CD14-positive monocyte (primary cell): ENCODE results near the gene CLDN9. TPM values are rescaled to one million over a fixed set of nuclear protein-coding genes. Genes with fewer than 3 reads are reported as not detected.

Source experiments
- DNase-seq, 3 donors: peaks; one replicate each; pipeline ENCODE4 v3.0.0-alpha.2; 2011 to 2022
- H2AFZ ChIP-seq: 2 replicates; pipeline ENCODE4 v1.6.0; 2012; ENCODE audit warnings: mild to moderate bottlenecking, low read depth, low read length, inconsistent platforms; ENCODE audit not compliant: insufficient read depth, poor library complexity, severe bottlenecking
- H3K27ac ChIP-seq, 2 donors: 1 replicate in 1 of 2; 2 replicates in 1 of 2; pipeline ENCODE4 v1.5.1; 2012 to 2013; ENCODE audit warnings: low read length in 2 of 2, control low read depth in 1 of 2, inconsistent platforms in 1 of 2, low read depth in 1 of 2, mild to moderate bottlenecking in 1 of 2
- H3K27me3 ChIP-seq, 2 donors: one replicate each; pipeline versions ENCODE4 v1.6.0 to v1.6.1; 2011 to 2013; ENCODE audit warnings: low read length in 2 of 2; ENCODE audit not compliant: control insufficient read depth in 2 of 2, insufficient read depth in 2 of 2
- H3K36me3 ChIP-seq, 2 donors: replicated peaks in 1 of 2; 1 replicate in 1 of 2; 2 replicates in 1 of 2; pipeline versions ENCODE4 v1.5.1 to v1.6.1; 2012 to 2013; ENCODE audit warnings: low read length in 2 of 2, control low read depth in 1 of 2, inconsistent platforms in 1 of 2, mild to moderate bottlenecking in 1 of 2; ENCODE audit not compliant: insufficient read depth in 2 of 2, control insufficient read depth in 1 of 2
- H3K4me1 ChIP-seq, 2 donors: 1 replicate in 1 of 2; 2 replicates in 1 of 2; pipeline versions ENCODE4 v1.5.1 to v1.6.1; 2012 to 2013; ENCODE audit warnings: low read length in 2 of 2, control low read depth in 1 of 2, inconsistent platforms in 1 of 2, mild to moderate bottlenecking in 1 of 2, moderate library complexity in 1 of 2; ENCODE audit not compliant: insufficient read depth in 2 of 2, control insufficient read depth in 1 of 2
- H3K4me2 ChIP-seq: replicated peaks from 2 replicates; pipeline ENCODE3; 2012; ENCODE audit warnings: low read length, moderate library complexity, mild to moderate bottlenecking; ENCODE audit not compliant: poor library complexity, severe bottlenecking; ENCODE audit errors: extremely low read depth
- H3K4me3 ChIP-seq, 3 experiments: fragments of 200-600 bp in 1 of 3; sonication (generic) in 1 of 3; replicated peaks in 1 of 3; 1 replicate in 2 of 3; 2 replicates in 1 of 3; pipeline ENCODE4 v1.5.1; 2011 to 2013; ENCODE audit warnings: low read length in 3 of 3, mild to moderate bottlenecking in 3 of 3, control low read depth in 2 of 3, low read depth in 2 of 3, inconsistent platforms in 1 of 3, moderate library complexity in 1 of 3
- H3K79me2 ChIP-seq: 2 replicates; pipeline ENCODE4 v1.6.0; 2012; ENCODE audit warnings: mild to moderate bottlenecking, control low read depth, inconsistent platforms, low read length, moderate library complexity; ENCODE audit not compliant: insufficient read depth
- H3K9ac ChIP-seq: 2 replicates; pipeline ENCODE4 v1.6.0; 2017; ENCODE audit warnings: low read length, mild to moderate bottlenecking; ENCODE audit not compliant: insufficient read depth, poor library complexity, severe bottlenecking
- H3K9me3 ChIP-seq, 2 donors: replicated peaks in 1 of 2; 1 replicate in 1 of 2; 2 replicates in 1 of 2; pipeline versions ENCODE4 v1.5.1 to v1.6.1; 2012 to 2013; ENCODE audit warnings: low read length in 2 of 2, control low read depth in 1 of 2; ENCODE audit not compliant: control insufficient read depth in 1 of 2, insufficient read depth in 1 of 2
- H4K20me1 ChIP-seq: 2 replicates; pipeline ENCODE4 v1.6.0; 2012; ENCODE audit warnings: mild to moderate bottlenecking, low read length, control low read depth, moderate library complexity; ENCODE audit not compliant: insufficient read depth
- H3K27ac Mint-ChIP-seq, 7 donors: one replicate each; pipeline ENCODE4 v1.8.0; 2020; ENCODE audit warnings: mild to moderate bottlenecking in 7 of 7, mixed read lengths in 7 of 7, moderate library complexity in 6 of 7, inconsistent platforms in 2 of 7
- H3K27me3 Mint-ChIP-seq, 3 donors: one replicate each; pipeline ENCODE4 v1.8.0; 2021 to 2022; ENCODE audit warnings: low read depth in 3 of 3, mild to moderate bottlenecking in 3 of 3, mixed read lengths in 3 of 3, moderate library complexity in 3 of 3, inconsistent platforms in 1 of 3
- H3K36me3 Mint-ChIP-seq, 2 donors: one replicate each; pipeline ENCODE4 v1.8.0; 2020; ENCODE audit warnings: mixed read lengths in 2 of 2, inconsistent platforms in 1 of 2, mild to moderate bottlenecking in 1 of 2
- H3K4me1 Mint-ChIP-seq: one replicate; pipeline ENCODE4 v1.8.0; 2020; ENCODE audit warnings: mild to moderate bottlenecking, mixed read lengths
- H3K4me3 Mint-ChIP-seq, 2 donors: one replicate each; pipeline ENCODE4 v1.8.0; 2020; ENCODE audit warnings: mild to moderate bottlenecking in 2 of 2, mixed read lengths in 2 of 2, moderate library complexity in 1 of 2
- H3K9me3 Mint-ChIP-seq, 7 donors: one replicate each; pipeline ENCODE4 v1.8.0; 2020 to 2022; ENCODE audit warnings: mixed read lengths in 7 of 7, mild to moderate bottlenecking in 6 of 7, moderate library complexity in 6 of 7, inconsistent platforms in 2 of 7
- WGBS: methylation state at CpG from one replicate; pipeline ENCODE4 v1.1.5; 2013; ENCODE audit warnings: missing lambda C conversion rate; ENCODE audit not compliant: insufficient coverage; 5-methylcytosine and 5-hydroxymethylcytosine counted together
- intact Hi-C, 2 donors: fragments of 100-400 bp; cut with micrococcal nuclease; formaldehyde crosslinking; loops; one replicate each; pipeline versions ENCODE4 v1.15.0 to v1.15.1; 2023
- polyA plus RNA-seq, 3 donors: library from polyadenylated mRNA; depleted of rRNA in 1 of 3; unstranded in 2 of 3; stranded (reverse) in 1 of 3; fragments of 300-500 nt in 2 of 3; fragments of >200 nt in 1 of 3; fragmentation: Illumina TruSeq in 2 of 3; gene quantifications; 1 replicate in 2 of 3; 2 replicates in 1 of 3; pipeline ENCODE4 v1.2.3, GENCODE V29; 2012 to 2021
- TF ChIP-seq, protein P1 (sequence below): fragments of 200-600 bp; IDR thresholded peaks from one replicate; pipeline ENCODE4 v1.8.0; 2022; ENCODE audit warnings: antibody characterized with exemption, mild to moderate bottlenecking

Gene CLDN9
- polyA plus RNA-seq, 3 donors: 2.1 TPM; not detected in 2

DNA sequence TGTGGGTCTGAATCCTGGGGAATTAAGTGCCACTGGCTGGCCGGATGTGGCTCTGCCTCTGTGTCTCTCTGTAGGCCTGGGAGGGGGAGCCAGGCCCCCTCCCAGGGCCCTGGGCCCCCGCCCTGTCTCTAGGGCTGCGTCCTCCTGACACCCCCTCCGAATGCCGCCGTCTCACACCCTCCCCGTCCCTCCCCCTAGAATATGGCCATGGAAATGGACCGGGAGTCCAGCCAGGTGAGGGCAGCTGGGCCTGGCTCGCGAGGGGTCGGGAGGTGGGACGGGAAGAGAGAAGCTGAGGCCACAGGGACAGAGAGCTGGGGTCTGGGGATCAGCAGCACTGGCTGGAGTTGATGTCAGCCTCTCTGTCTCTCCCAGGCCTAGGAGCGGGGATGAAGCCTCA is 16.4 kb upstream of the CLDN9 start:
- H3K4me3 Mint-ChIP-seq: no peak overlapping the region
- H3K79me2 ChIP-seq: no peaks in the 10 kb centered on the region
- H3K36me3 ChIP-seq: no peaks in the 10 kb centered on the region
- H3K4me1 ChIP-seq: no peaks in the 10 kb centered on the region
- no peak overlapping the region for H3K27ac ChIP-seq
- no peaks in the 10 kb centered on the region for H4K20me1 ChIP-seq
- H2AFZ ChIP-seq: no peak overlapping the region
- intact Hi-C loops: loop anchor here in 1 of 2 donors (5.0 kb wide), 1 partner anchor 36 kb away; no protein-coding TSS in a partner anchor
- no peak overlapping the region for H3K27ac Mint-ChIP-seq
- no peaks in the 10 kb centered on the region for H3K36me3 Mint-ChIP-seq
- TF ChIP-seq, protein P1, sequence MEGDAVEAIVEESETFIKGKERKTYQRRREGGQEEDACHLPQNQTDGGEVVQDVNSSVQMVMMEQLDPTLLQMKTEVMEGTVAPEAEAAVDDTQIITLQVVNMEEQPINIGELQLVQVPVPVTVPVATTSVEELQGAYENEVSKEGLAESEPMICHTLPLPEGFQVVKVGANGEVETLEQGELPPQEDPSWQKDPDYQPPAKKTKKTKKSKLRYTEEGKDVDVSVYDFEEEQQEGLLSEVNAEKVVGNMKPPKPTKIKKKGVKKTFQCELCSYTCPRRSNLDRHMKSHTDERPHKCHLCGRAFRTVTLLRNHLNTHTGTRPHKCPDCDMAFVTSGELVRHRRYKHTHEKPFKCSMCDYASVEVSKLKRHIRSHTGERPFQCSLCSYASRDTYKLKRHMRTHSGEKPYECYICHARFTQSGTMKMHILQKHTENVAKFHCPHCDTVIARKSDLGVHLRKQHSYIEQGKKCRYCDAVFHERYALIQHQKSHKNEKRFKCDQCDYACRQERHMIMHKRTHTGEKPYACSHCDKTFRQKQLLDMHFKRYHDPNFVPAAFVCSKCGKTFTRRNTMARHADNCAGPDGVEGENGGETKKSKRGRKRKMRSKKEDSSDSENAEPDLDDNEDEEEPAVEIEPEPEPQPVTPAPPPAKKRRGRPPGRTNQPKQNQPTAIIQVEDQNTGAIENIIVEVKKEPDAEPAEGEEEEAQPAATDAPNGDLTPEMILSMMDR: no peak
- WGBS: 97% methylated on average over 6 of the region's 13 CpGs
- DNase-seq: no peak
- no peaks in the 10 kb centered on the region for H3K27me3 ChIP-seq
- H3K27me3 Mint-ChIP-seq: peaks cover 0 to 13% (median 8%) of the 10 kb centered on the region in 3 donors
- no peaks in the 10 kb centered on the region for H3K9me3 Mint-ChIP-seq
- no peak overlapping the region for H3K9ac ChIP-seq
- H3K9me3 ChIP-seq: no peaks in the 10 kb centered on the region
- no peaks in the 10 kb centered on the region for H3K4me1 Mint-ChIP-seq
- no peak overlapping the region for H3K4me2 ChIP-seq
- no peak overlapping the region for H3K4me3 ChIP-seq

DNA sequence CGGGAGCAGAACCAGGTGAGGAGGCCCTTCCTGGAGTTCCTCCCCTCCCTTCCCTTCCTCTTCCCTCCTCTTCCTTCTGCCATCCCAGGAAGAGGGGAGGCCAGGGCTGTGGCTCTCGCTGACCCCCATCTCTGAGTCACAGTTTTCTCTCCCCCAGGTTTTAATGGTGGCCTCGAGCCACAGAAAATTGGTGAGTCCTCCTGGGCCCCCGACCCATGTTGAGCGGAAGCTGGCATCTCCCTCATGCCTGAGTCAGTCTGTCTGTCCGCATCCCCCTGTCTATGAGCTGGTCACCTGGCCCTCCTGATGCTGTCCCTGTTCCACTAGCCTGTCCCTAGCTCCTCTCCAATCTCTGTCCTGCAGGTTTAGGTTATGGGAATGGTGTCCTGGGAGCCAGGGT is 12.8 kb upstream of the CLDN9 start:
- 97% methylated on average over 5 of the region's 6 CpGs for WGBS

More for the DNA sequence above, 12.8 kb upstream of the CLDN9 start:
- H3K4me2 ChIP-seq: no peak overlapping the region
- no peaks in the 10 kb centered on the region for H3K36me3 ChIP-seq
- H3K9ac ChIP-seq: no peak overlapping the region
- Mint-ChIP-seq H3K4me1 (peaks cover 3% of the 10 kb centered on the region), H3K4me3 (no peak overlapping the region), H3K27me3 (peaks cover 0 to 17% (median 13%) of the 10 kb centered on the region in 3 donors), H3K36me3 (no peaks in the 10 kb centered on the region), H3K27ac (no peak overlapping the region), H3K9me3 (peaks cover 0 to 2% (median 0%) of the 10 kb centered on the region in 7 donors)
- intact Hi-C loops: loop anchor here in 1 of 2 donors (2.0 to 5.0 kb wide), 2 partner anchors 15 to 32 kb away; no protein-coding TSS in a partner anchor
- H3K27me3 ChIP-seq: peaks cover 0 to 1% of the 10 kb centered on the region in 2 donors
- H4K20me1 ChIP-seq: no peaks in the 10 kb centered on the region
- H3K4me1 ChIP-seq: peaks cover 3 to 4% of the 10 kb centered on the region in 2 donors
- no peaks in the 10 kb centered on the region for H3K79me2 ChIP-seq
- DNase-seq: no peak
- no peak overlapping the region for H3K27ac ChIP-seq
- TF ChIP-seq, protein P1: no peak
- H3K9me3 ChIP-seq: no peaks in the 10 kb centered on the region
- no peak overlapping the region for H2AFZ ChIP-seq
- no peak overlapping the region for H3K4me3 ChIP-seq
